NCI-H1417 (cell line): ENCODE data around the gene FGF18.
"Not testable (repeated sequence)": the region's sequence is repeated elsewhere in the genome, so short reads cannot be mapped to it uniquely, and the experiment has no call there.

Experiments used
- DNase-seq, 3 experiments: peaks; one replicate each; lab custom pipeline; 2025; lab: John Stamatoyannopoulos, UW

Gene FGF18

GRCh38 chr5:171496456-171496855, 77.0 kb downstream of the FGF18 start:
- DNase-seq, result no peak

- not testable (repeated sequence) for DNase-seq
Measured at GRCh38 chr5:171497494-171497893, 78.0 kb downstream of the FGF18 start.

GRCh38 chr5:171498166-171498565, 78.7 kb downstream of the FGF18 start:
- no peak for DNase-seq

- no peak for DNase-seq
Measured at GRCh38 chr5:171499611-171500010, 80.2 kb downstream of the FGF18 start.

GRCh38 chr5:171505473-171506043, 86.1 kb downstream of the FGF18 start:
- no peak for DNase-seq

- no peak for DNase-seq
Measured at GRCh38 chr5:171506951-171507350, 87.5 kb downstream of the FGF18 start.
